Mucosa of rectum (tissue), 2 donors: Measurements from ENCODE around the gene NBEA.

Experiments
- H3K27ac ChIP-seq, 2 donors: one replicate each; pipeline ENCODE4 v1.7.0; 2013; ENCODE audit warnings: inconsistent platforms in 2 of 2, low read depth in 2 of 2, low read length in 2 of 2
- H3K27me3 ChIP-seq, 2 donors: one replicate each; pipeline ENCODE4 v1.7.0; 2013; ENCODE audit warnings: low read length in 2 of 2; ENCODE audit not compliant: control insufficient read depth in 2 of 2, insufficient read depth in 2 of 2
- H3K36me3 ChIP-seq, 2 donors: one replicate each; pipeline ENCODE4 v1.7.0; 2013; ENCODE audit warnings: low read length in 2 of 2; ENCODE audit not compliant: control insufficient read depth in 2 of 2, insufficient read depth in 2 of 2
- H3K4me1 ChIP-seq, 2 donors: one replicate each; pipeline ENCODE4 v1.7.0; 2013; ENCODE audit warnings: low read length in 2 of 2, mild to moderate bottlenecking in 1 of 2; ENCODE audit not compliant: control insufficient read depth in 2 of 2, insufficient read depth in 2 of 2
- H3K4me3 ChIP-seq, 2 donors: one replicate each; pipeline ENCODE4 v1.7.0; 2013; ENCODE audit warnings: low read length in 2 of 2
- H3K9ac ChIP-seq, 2 donors: one replicate each; pipeline ENCODE4 v1.7.0; 2013; ENCODE audit warnings: low read length in 2 of 2, low read depth in 1 of 2, mild to moderate bottlenecking in 1 of 2
- H3K9me3 ChIP-seq, 2 donors: one replicate each; pipeline ENCODE4 v1.7.0; 2013; ENCODE audit warnings: low read length in 2 of 2; ENCODE audit not compliant: control insufficient read depth in 2 of 2
- donor health status: healthy.
- donor health status: Normal muscosa, but diverticular disease.

NBEA gene

DNA sequence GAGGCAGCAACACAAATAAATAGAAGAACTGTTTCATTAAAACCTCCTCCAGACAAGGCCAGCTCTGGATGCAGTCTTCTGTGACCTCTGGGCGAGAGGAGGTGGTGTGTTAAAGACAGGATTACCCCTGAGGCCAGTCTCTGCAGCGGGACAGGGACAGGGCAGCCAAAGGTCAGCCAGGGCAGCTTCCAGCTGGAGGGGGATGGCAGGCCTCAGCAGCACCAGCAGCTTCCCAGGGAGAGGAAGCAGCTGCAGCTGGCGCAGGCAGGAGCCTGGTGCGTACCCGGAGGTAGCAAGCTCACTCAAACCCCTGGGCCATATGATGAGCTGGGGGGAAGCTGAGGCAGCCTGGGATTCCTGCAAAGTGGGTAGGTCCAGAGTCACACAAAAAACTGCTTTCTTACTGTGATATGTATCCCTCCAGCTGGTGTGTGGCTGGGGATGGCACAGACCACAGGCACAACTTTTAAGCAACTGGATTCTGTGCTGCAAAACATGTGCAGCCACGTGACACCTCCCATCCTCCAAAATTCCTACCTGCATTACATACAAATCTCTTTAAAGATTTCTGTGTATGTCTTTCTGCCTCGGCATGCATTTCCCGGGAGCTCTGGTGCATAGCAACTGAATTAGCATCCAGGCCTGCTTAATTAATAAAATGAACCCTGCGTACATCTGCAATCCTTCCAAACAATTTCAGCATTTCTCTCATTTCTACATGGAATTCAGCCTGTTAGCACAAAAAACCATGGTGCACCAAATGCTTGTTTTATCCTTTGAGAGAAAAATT lies 772.7 kb downstream of the NBEA start:
- Histone ChIP-seq H3K27me3 (no peaks in the 10 kb centered on the region), H3K4me3 (no peak overlapping the region), H3K9me3 (no peaks in the 10 kb centered on the region), H3K36me3 (no peaks in the 10 kb centered on the region), H3K9ac (no peak overlapping the region), H3K4me1 (no peaks in the 10 kb centered on the region), H3K27ac (no peak overlapping the region)

DNA sequence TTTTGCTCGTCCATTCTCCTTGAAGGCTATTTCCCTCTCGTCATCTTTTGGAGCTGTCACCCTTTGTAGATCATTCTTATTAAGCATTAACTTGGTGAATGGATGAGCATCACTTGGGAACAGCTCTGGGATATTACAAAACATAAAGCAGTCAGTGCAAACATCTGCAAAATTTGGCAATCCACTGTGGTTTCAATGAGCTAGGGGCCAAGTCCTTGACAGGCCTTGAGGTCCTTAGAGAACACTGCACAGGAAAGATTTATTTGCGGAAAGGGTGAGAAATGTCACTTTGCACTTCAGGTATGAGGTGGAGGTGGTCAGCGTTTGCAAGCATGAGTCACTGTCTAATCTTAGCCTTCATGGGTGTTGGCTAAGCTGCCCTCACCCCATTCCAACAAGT lies 774.1 kb downstream of the NBEA start:
- H3K36me3 ChIP-seq, result no peaks in the 10 kb centered on the region
- no peak overlapping the region for H3K4me3 ChIP-seq
- H3K9me3 ChIP-seq, result no peaks in the 10 kb centered on the region
- H3K4me1 ChIP-seq, result peaks cover 0 to 2% of the 10 kb centered on the region in 2 donors
- H3K27me3 ChIP-seq, result no peaks in the 10 kb centered on the region
- H3K27ac ChIP-seq, result no peak overlapping the region
- H3K9ac ChIP-seq, result no peak overlapping the region

DNA sequence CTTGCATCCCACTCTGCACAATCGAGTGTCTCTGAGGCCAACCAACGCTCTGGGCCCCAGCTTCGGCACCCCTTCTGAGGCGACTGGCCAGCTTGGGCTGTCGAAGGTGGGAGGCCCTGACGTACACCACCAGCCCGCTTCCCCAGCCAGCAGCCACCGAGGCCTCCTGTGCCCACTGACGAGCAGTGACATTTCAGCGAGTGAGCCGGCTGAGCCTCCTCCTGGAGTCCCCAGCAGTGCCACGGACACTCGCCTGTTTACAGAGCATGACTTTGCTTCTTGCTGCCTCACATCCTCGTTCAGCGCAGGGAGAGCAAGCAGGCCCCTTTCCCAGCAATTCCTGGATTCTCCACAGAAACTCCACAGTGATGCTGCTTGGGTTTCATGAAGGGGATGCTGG lies 774.7 kb downstream of the NBEA start:
- Histone ChIP-seq H3K9ac (no peak overlapping the region), H3K4me3 (no peak overlapping the region), H3K4me1 (peaks cover 0 to 2% of the 10 kb centered on the region in 2 donors), H3K27ac (no peak overlapping the region), H3K27me3 (no peaks in the 10 kb centered on the region), H3K36me3 (no peaks in the 10 kb centered on the region), H3K9me3 (no peaks in the 10 kb centered on the region)

DNA sequence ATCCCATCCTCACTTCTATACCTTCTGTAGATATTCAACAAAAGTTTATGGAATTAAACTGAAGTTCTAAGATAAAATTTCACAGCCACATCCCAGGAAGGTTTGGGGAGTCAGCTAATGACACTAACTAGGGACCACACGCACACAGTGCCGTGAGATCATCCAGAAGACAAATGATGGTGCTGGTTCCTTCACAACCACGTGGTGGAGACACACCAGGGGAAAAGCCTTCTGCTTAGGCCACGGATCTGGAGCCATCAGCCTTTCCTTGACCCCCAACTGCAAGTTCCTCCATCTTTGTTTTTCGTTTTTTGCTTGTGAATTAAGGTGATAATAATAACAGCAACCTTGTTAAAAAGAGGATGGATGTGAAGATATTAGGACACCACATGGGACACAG lies 776.0 kb downstream of the NBEA start:
- no peaks in the 10 kb centered on the region for H3K9me3 ChIP-seq
- peaks cover 0 to 2% of the 10 kb centered on the region in 2 donors for H3K4me1 ChIP-seq
- no peaks in the 10 kb centered on the region for H3K27me3 ChIP-seq
- no peaks in the 10 kb centered on the region for H3K36me3 ChIP-seq
- H3K4me3 ChIP-seq, result no peak overlapping the region
- H3K27ac ChIP-seq, result no peak overlapping the region
- no peak overlapping the region for H3K9ac ChIP-seq

DNA sequence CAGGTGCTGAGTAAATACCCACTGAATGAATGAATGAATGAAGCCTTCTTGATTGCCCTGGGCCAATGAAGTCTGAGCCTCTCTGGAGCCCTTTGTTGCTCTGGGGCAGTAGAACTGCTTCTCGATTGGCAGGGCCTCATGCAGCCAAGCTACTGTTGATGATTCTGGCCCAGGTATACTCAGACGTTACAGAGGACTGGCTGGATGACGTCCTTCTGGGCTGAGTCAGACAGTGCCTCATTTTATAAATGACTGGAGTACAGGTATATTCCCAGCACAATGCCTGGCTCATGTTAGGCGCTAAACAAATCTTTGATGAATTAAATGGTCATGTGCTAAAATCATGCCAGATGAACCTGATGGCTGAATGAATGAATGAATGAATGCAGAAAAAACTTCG lies 778.2 kb downstream of the NBEA start:
- Histone ChIP-seq H3K27ac (no peak overlapping the region), H3K9me3 (no peaks in the 10 kb centered on the region), H3K9ac (no peak overlapping the region), H3K27me3 (peaks cover 0 to 3% of the 10 kb centered on the region in 2 donors), H3K4me3 (no peak overlapping the region), H3K4me1 (peaks cover 0 to 2% of the 10 kb centered on the region in 2 donors), H3K36me3 (no peaks in the 10 kb centered on the region)

DNA sequence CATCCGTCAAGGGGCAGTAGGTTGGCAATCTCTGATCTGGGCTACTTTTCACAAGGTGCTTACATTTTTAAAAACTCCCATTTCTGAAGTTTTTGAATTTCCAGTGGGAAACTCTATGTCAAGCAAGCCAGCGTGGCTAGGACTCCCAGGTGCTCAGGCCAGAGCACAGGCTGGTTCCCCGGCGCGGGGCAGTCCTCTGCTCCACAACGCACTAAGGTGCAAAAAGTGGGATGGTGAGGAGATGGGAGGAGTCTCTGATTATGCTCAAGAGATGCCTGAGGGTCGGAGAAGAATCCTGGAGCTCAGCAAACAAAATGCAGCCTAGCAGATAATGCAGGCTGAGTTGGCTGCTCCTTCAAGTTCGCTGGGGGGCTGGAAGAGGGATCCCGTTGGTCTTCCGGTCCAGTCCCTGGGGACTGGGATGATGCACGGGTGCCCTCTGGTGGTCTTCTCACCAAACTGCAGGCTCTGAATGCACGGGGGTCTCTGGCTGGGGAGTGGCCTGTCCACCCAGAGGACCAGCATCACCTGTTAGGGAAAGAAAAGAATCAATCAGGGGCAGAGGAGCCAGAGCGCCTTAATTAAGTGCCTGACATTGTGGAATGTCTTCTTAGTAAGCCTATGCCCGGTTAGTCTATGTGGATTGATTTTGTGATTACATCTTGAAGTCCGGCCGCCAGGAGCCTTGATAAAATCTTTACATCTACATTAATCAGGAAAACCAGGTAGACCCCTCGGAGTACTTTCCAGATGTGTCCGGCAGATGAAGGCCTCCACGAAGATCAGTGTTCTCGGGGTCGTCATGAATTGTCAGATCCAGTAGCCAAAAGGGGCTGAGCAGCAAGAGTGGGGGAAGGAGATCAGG lies 778.9 kb downstream of the NBEA start:
- Histone ChIP-seq H3K9ac (no peak overlapping the region), H3K4me3 (peak overlapping the region in 1 of 2 donors; percentile 12), H3K27ac (no peak overlapping the region)

More for the DNA sequence above, 778.9 kb downstream of the NBEA start:
- Histone ChIP-seq H3K27me3 (peaks cover 0 to 3% of the 10 kb centered on the region in 2 donors), H3K4me1 (peaks cover 0 to 2% of the 10 kb centered on the region in 2 donors), H3K36me3 (no peaks in the 10 kb centered on the region), H3K9me3 (no peaks in the 10 kb centered on the region)
